ENCODE data around the gene CTNNA3.

CTNNA3 gene

DNA sequence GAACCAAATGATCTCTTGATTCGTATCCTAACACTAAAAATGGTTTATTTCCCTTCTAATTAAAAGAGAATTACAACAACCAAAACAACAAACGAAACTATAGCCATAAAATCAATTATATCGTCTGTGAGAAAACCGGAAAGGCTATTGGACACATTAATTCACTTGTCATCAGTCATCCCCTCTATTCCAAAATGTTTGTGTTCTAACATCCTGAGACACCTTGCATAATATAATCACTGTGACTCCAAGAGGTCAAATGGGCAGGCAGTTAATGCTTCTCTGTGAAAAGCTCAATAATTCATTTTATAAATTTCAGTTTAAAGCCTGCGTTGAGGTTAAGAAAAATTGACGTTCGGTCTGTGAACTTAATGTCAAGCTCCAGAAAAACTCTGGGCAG is 770.6 kb downstream of the CTNNA3 start:
- H3K27ac ChIP-seq: no peak overlapping the region
- DNase-seq (ENCODE audit: low read depth, low spot score): no peak

DNA sequence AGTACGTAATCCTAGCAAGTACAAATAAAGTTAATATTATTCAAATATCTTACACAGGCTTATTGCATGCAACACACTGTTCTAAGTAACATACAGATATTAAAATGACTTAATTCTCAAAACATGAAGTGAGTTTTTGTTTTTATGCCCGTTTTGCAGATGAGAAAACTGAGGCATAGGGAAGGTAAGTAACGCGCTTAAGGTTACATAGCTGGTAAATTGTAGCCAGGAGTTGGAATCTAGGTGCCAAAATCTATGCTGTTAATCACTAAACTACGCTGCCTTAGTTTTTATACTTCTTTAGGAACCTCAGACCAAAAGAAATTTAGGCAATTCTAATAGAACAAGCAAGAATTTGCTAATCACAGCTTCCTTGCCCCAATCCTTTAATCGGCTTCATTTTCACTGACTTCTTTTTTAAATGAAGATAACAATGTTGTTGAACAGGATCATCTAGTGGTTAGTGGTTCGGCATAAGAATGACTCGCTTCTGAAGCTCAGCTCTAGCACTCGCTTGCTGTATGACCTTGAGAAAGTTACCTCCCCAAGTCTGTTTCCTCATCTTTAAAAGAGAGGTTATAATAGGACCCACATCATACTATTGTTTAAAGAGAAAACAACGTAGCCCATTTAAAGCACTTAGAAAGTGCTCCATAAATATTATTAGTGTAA is 771.2 kb downstream of the CTNNA3 start:
- no peak for DNase-seq (ENCODE audit: low read depth, low spot score)
- H3K27ac ChIP-seq: no peak overlapping the region

DNA sequence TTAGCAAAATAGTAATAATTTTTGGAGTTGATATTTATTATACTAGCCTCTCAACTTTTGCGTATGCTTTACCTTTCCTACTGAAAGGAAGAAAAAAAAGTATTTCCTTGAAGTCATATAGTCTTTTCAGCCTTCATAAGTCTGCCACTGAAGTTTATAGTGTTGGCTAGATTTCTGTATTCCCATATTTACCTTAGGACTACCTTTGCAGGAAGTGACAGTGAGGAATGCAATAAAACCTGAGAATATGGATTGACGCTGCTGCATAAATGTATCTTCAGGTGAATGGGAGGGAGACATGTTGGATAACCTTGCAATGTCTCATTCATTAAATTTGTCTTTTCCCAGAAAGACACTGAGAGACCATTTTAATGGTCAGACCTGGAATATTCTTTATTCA is 776.7 kb downstream of the CTNNA3 start:
- no peak overlapping the region for H3K27ac ChIP-seq
- no peak for DNase-seq (ENCODE audit: low read depth, low spot score)

DNA sequence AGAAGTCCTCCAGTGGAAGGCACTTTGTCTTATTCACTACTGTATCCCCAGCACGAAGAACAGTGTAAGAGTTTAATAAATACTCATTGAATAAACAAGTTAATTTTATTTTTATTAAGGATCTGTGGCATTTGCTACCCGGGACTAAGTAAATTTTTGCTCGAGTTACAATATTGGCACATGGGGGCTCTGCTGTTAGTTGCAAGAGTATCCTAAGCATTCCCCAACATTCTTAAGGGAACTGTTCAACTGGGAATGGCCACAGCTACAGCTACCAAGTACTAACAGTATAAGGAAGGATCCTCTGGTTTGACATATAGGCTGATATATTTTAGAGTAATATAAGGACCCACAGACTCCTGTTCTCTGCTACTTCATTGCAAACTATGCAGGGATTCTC is 778.9 kb downstream of the CTNNA3 start:
- no peak overlapping the region for H3K27ac ChIP-seq
- no peak for DNase-seq (ENCODE audit: low read depth, low spot score)

DNA sequence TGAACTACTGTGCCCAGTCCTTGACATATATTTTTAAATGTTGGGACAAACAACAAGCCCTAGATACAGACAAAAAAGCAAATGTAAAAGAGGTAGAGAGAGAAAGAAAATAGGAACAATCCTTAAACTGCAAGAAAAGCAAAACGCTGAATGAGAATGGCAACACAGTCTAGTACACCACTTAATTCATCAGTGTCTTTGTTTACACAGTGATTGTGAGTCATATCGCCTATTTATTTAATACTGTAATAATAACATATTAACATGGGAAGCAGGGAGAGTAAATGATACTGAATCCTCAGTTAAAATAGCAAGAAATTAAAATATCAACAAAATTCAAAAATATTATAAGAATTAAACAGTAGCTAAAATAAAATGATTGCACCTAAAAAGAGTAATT is 780.0 kb downstream of the CTNNA3 start:
- no peak for DNase-seq (ENCODE audit: low read depth, low spot score)
- no peak overlapping the region for H3K27ac ChIP-seq

DNA sequence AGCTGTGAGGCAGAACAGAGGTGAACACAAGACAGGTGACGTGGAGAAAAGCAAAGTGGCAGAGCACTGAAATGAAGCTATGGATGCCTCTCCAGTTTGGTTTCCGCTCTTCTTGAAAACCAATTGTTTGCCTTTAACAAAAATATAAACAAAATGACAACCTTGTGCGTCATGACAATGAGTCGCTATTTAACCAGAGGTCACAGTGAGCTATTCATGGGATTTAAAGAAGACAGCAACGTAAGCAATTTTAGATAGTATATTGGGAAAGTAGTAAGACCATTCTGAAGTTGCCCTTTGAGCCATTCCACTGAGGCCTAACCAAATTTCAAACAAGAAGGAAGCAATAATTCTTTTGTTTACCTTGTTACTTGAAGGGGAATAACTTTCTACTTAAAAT is 785.3 kb downstream of the CTNNA3 start:
- H3K27ac ChIP-seq: no peak overlapping the region
- no peak for DNase-seq (ENCODE audit: low read depth, low spot score)

DNA sequence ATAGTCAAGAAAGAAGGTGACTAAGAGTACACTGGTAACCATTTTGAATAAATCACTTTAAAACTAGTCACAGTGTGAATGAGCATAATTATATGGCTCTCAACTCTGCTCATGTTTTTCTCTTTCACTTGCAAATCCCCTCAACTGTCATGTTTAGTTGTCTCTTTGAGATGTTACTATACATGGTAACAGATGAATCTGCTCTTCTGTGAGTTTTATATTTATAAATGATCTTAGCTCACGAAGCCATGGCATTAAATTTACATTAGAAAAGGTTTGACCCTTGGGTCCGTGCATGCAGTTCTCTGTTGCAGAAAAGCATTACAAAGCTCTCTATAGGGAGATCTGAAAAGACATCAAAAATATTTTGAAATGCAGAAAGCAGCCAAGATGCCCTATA is 803.1 kb downstream of the CTNNA3 start:
- DNase-seq (ENCODE audit: low read depth, low spot score): no peak
- H3K27ac ChIP-seq: no peak overlapping the region

DNA sequence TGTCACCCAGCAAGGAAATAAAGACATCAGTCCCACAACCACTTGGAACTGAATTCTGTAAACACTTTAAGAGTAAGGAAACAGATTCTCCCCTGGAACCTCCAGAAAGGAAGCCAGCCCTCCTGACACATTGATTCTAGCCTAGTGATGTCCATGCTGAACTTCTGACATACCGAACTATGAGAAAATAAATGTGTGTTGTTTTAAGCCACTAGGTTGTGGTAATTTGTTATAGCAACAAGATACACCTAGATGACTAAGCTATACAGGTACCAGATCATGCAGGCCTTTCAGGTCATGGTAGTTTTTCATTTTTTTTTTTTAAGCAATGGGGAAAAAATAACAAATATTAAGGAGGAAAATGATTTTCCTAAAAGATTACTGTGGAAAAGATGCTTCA is 807.8 kb downstream of the CTNNA3 start:
- DNase-seq (ENCODE audit: low read depth, low spot score): no peak
- no peak overlapping the region for H3K27ac ChIP-seq

DNA sequence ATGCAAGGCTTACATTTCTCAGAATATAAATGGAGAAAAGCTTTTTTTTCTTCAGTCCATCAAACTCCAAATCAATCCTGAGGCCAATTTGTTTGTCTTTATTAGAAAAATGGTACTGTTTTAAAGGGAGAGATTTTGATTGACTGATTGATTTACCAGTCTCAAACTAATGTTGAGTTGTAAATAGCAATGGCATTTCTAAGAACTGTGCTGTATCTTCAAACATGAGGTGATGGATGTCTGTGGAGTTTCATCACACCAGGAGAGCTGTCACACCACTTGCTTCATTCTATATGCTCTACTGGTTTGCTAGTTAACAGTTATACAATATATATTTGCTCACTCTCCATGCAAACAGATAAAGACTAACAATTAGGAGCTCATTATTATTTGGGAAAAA is 809.1 kb downstream of the CTNNA3 start:
- no peak overlapping the region for H3K27ac ChIP-seq
- DNase-seq (ENCODE audit: low read depth, low spot score): no peak

DNA sequence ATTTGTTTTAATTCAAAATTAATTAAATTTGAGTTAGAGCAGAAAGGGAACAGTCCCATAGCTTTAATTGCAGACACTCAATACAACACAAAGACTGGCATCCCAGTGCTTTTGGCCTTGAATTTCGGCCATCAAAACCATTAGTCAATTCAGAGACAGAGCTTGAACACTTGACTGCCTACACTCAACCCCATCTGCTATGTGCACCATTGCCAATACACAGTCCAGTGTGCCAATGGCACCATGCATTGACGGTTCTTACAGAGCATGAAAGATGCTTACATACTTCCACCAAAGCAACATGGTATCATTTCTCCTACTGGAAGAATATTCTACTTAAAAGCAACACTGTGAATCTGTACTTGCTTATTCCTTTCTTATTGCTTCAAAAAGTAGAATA is 813.7 kb downstream of the CTNNA3 start:
- H3K27ac ChIP-seq: no peak overlapping the region
- no peak for DNase-seq (ENCODE audit: low read depth, low spot score)

DNA sequence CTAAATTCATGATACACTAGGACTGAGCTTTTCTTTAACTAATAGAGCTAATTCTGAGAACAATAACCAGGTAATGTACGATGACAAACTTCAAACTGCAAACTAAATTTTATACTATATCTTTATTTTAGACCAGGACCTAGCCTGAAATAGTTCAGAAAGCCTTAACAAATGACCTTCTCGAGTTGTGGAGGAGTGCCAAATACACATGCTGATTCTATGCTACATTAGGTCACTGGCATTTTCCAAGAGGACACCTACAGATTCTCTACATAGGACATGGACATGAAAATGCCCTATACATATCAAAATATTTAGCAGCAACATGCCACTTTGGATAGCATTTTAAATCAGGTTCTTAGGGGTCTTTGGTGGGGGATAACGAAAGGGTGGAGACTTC is 814.2 kb downstream of the CTNNA3 start:
- H3K27ac ChIP-seq: no peak overlapping the region
- no peak for DNase-seq (ENCODE audit: low read depth, low spot score)

DNA sequence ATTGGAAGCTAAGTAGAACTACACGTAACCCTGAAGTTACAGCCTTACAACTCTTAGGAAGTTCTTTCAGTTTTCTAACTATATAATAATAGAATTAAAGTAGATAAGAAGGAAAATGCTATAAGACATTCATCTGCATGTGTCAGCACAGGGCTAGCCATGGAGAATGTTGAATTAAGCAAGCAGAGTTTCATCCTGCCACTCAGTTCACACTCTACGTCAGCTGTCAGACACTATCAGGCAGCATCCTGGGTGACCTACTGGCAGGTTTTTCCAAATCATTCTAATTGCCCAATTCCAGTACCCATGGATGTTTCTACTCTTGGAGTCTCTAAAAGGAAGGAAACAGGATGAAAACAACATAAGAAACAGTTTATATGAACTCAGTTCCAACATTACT is 815.2 kb downstream of the CTNNA3 start:
- H3K27ac ChIP-seq: no peak overlapping the region
- DNase-seq (ENCODE audit: low read depth, low spot score): no peak

DNA sequence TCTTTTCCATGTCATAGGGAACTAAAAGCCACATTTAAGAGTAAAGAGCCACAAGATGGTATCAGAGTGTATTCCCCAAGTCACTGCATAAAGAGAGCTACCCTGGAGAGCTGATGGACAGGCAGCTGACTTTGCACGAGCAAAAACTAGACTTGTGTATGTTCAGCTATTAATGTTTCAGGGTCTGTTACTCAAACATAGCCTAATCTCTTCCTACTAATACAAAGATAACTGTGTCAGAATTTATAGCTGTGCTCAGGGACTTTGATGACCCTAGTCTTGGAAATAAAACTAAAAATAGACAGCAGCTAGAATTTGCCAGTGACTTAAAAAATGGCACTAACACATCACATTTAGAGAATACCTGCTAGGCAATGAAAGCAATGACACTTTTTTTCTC is 815.7 kb downstream of the CTNNA3 start:
- DNase-seq (ENCODE audit: low read depth, low spot score): no peak
- H3K27ac ChIP-seq: no peak overlapping the region

DNA sequence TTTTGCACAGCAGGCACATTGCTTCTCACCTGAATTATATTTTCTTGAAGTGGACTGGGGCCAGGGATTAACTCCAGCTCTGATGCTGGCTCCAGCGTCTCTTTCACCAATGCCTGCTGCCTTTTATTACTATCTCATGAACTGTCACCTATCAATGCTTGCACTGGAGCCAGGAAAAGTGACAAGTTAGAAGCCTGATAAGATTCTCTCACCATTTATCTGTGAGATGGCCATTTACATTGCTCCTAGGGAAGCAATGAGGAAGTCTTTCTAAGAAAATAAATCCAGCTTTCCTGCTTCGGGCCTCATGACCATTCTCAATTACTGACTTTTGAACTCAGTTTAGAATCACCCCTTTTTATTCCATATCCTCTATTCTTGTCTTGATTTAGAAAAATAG is 818.6 kb downstream of the CTNNA3 start:
- DNase-seq (ENCODE audit: low read depth, low spot score): no peak
- no peak overlapping the region for H3K27ac ChIP-seq

DNA sequence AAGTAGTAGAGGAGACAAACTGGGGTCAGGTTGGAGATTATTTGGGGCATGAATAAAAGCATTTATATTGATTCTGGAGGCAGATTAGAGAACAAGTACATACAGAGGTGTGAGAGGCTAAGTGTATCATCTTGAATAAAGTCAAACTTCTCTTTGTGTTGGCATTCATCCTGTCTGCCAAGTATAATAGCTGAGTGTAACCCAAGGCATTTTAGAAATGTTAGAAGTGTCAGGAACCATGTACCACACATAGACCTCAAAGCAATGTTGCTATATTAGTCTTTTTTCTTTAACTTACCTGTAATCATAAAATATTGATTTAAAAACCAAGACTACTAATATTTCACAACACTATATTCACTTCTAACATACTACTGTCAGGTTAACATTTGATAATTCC is 826.4 kb downstream of the CTNNA3 start:
- no peak for DNase-seq (ENCODE audit: low read depth, low spot score)
- no peak overlapping the region for H3K27ac ChIP-seq

DNA sequence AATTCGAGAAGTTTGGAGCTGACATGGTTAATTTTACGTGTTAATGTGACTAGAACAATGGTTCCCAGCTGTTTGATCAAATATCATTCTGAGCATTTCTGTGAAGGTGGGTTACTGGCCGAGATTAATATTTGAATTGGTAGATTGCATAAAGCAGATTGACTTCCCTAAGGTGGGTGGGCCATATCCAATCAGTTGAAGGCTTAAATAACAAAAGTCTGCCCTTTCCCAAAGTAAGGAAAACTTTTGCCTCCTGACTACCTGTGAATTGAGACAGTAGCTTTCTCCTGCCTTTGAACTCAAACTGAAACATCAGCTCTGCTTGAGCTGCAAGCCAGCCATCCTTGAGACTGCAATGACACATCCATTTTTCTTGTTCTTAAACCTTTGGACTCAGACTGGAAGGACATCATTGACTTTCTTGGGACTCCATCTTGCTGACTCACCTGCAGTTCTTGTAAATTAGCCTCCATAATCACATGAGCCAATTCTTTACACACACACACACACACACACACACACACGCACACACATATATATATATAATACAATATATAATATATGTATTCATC is 833.2 kb downstream of the CTNNA3 start:
- no peak overlapping the region for H3K27ac ChIP-seq
- no peak for DNase-seq (ENCODE audit: low read depth, low spot score)

DNA sequence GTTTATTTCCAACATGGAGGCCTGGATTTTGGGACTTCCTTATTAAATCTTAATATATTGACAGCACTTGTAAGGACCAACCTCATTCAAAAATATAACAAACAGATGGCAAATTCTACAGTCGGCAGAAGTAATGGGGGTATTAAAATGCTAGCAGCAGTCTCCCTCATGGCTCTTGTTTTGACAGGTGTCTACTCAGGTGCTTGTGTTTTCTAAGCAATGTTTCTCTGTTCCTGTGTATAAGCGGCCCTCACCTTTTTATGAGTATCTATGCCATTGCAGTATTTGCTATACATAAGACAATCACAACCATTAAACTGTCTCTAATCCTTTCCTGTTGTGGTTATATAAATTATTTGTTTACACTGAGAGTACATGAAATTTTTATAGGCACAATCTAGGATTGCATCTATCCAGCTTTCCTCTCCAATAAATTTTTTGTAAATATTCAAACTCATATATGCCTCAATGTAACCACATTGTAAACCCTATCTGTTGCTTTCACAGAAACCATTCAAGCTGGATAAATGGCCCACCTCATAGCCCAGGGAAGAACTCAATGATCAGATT is 835.5 kb downstream of the CTNNA3 start:
- no peak for DNase-seq (ENCODE audit: low read depth, low spot score)

DNA sequence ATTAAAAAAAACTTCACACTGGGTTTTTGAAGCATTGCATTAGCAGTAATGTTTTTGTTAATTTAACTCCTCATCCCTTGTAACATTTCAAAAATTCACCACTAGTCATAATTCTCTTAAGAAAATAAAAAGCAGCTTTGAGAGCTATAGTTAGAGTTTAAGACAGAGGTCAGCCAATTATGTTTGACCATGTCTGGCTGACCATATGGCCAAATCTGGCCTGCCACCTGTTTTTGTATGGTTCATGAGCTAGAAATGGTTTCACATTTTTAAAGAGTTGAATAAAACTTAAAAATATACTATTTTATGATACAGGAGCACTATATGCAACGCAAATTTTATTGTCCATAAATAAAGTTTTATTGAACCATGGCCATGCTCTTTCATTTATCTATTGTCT is 843.2 kb downstream of the CTNNA3 start:
- H3K27ac ChIP-seq: no peak overlapping the region
- no peak for DNase-seq (ENCODE audit: low read depth, low spot score)

More for the DNA sequence above, 835.5 kb downstream of the CTNNA3 start:
- H3K27ac ChIP-seq: no peak overlapping the region

DNA sequence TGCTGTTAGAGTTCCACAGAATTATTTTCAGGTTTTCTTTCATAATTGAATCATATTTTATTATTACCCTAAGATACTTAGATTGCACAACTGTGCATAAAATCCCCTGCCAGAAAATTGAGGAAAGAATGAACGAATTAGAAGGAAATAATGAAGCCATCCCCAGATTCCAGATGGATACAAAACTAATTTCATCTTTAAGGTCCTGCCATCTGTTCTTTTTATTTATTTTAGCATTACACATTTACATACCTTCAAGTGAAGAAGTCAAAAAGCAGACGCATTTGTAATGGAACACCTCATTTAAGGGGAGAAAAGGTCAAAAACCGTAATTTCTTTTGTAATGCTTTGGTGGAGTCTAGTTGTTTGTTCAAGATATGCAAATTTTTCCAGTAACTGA is 847.1 kb downstream of the CTNNA3 start:
- H3K27ac ChIP-seq: no peak overlapping the region
- DNase-seq (ENCODE audit: low read depth, low spot score): no peak

DNA sequence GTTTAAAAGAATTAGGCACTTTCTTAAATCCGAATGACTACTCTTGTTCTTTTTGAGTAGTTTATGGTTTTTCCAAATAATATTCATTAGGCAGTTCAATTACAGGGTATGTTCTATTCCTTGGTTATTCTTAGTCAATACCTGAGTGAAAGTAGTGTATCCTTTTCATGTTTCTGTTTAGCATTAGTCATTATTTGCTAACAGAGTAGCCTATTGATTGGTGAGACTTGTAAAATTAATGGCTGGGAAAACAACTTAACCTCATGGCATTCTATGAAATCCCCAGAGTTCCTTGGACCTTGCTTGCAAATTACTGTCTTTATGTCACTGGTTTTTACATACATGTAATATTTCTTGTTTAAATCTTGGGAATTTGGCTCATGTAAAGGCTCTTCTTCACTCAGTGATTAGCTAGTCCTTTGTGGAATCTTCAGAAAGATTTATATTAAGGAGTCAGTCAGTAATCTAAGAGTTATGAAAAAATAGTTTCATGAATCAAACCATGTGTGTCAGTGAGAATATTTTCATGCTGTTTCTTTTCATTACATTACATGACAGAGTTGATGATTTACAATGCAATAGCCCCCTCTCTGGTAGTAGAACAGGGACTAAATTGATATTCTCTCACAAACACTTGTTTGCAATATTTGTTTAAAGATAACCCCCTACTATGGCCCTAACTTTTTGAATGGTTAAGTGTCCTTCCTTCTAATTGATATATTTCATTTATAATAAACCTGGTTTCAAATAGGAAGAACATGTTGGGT is 851.6 kb downstream of the CTNNA3 start:
- H3K27ac ChIP-seq: no peak overlapping the region
- no peak for DNase-seq (ENCODE audit: low read depth, low spot score)

DNA sequence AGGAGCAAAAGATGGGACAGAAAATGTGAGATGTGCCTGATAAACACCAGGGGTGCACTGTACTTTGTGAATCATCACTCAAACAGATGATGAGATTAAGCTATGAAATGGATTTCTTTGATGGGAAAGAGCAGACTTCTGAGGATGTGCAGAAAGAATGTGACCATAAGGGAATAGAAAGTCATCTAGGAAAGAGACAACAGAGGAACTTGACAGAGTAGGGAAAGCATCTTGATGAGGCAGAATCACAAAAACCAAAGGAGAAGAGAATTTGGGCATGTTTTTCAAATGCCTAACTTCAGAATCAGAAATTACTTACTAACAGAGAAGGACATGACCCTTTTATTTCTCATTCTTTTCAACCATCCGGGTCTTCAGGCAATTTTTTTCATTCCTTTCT is 852.6 kb downstream of the CTNNA3 start:
- no peak for DNase-seq (ENCODE audit: low read depth, low spot score)
- H3K27ac ChIP-seq: no peak overlapping the region

All from epithelial cell of prostate (primary cell).